HG02763 (cell line): ENCODE measurements around the gene CLDN11.

ENCODE experiments used
- ATAC-seq: cut with Tn5 transposase; IDR thresholded peaks from one replicate; pipeline ENCODE4 v1.9.1; 2021; ENCODE audit warnings: mild to moderate bottlenecking, moderate library complexity; ENCODE audit not compliant: unreplicated experiment

The CLDN11 gene

DNA sequence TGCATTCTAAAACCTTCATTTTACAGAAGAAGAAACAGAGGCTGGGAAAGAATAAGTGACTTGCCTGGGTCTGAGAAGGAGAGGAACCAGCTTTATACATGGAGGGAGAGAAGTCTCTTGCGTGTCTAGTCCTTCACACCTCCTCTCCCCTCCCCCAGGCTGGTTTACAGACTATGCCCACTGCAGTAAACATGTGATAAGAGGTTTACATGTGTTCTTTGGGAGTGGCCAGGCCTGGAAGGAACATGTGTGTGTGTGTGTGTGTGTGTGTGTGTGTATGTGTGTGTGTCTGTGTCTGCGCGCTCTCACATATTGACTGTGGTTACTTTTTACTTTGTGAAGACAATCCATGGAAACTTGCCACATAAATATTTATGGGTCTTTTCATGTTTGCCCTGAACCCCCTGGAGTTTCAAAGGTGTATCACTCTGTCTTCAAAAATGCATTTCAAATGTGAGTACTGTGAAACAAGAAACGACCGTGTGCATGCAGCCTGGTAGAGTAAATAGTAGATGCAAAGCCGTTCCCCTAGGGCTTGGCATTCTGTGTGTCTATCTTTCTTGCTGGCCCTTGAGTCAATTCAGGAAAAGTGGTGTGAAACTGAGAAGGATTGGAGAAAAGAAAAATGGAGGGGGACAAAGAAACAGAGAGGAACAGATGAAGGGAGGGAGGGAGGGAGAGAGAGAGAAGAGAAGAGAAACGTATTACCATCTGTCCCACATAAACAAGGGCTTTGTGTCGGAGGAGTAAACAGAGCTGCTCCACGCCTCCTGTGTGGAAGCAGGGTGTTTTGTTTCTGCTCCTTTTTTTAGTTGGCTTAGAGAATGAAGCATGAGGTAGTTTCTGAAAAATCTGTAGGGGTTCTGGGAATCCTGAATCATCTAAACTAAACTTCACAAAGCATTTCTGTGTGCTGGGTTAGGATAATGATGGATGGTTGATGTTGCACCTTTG, 51.7 kb downstream of the CLDN11 start:
- ATAC-seq = no peak

DNA sequence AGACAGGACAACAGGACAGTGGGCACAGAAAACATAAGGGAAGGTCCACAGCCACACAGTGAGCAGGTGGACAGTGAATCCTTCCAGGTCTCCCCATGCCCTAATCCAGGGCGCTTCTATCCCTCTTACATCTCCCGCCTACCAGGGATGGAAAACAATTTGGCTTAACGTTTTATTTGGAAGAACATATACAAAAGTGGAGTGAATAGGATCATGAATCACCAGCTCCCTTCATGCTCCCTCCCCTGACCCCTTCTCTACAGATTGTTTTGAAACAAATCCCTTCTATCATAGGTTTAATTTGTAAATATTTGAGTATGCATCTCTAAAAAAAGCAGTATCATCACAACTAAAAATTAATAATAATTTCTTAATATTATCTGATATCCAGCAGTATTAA, 52.5 kb downstream of the CLDN11 start:
- ATAC-seq = no peak

- no peak for ATAC-seq
These were observed 54.7 kb downstream of the CLDN11 start for GRCh38 chr3:170473358-170473757.

DNA sequence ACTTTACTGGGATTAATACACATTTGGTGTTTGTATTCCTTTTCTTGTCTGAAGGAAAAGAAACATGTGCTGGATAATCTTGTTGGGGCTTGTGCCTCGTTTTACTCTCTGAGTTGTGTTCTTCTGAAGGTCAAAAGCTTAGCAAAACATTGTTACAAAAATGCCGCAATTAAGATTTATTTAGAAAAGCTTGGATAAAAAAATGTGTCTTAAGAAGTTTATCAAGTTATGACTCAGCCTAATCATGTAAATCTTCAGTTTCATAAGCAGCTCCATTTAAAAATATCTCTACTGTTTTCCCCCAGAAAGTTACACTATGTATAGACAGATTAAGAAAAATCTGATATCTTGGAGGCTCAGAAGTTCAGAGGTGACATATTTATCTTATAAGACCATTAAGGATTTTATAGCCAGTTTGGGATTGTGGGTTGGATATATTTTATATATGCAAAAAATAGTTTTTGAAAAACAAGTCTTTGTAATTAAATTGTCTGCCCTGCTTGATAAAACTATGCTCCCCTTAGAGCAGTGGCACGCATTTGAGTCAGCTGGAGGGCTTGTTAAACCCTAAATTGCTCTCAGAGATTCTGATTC, 56.5 kb downstream of the CLDN11 start:
- no peak for ATAC-seq

GRCh38 chr3:170476291-170476690, 57.6 kb downstream of the CLDN11 start:
- ATAC-seq = no peak

- ATAC-seq = no peak
These were observed 58.7 kb downstream of the CLDN11 start for GRCh38 chr3:170477395-170477794.

- ATAC-seq = no peak
These were observed 61.4 kb downstream of the CLDN11 start for GRCh38 chr3:170480111-170480510.

GRCh38 chr3:170482199-170482598, 63.5 kb downstream of the CLDN11 start:
- no peak for ATAC-seq

DNA sequence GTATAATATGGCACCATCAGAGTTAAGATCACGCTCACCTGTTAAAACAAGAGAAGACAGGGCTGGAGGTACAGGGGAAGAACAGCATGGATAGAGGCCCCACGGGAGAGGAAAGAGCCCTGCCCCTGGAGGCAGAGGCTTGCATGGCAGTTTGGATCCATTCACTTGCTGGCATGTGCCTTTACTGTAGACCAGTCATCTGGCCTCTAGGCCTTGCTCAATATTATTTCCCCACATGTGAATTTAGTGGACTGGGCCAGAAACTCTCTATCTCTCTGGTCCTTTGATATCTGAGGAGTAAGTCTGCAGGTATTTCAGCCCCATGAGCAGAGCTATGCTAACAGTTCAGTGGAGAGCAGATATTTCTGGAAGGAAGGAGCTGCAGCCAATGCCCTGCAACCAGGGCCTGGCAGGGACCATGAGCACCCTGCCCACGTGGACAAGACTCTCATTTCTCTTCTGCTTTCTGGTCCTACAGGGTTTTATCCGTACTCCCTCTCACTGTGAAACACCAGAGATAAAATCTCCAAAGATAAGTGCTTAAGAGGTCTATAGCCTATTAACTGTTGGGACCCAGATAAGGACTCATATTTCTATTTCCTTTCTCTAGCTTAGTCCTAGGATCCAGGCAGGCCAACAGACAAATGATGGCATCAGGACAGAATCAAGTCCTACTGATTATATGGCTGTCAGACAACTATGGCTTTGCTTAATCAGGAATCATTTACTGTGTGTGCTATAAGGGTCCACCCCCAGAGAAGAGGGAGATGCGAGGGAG, 65.0 kb downstream of the CLDN11 start:
- ATAC-seq = no peak
